ACHN (cell line): Measurements from ENCODE around the gene SLC35F1.
A peak's percentile ranks its signal among the peaks of the same experiment; 100 is the strongest.
"Not testable (repeated sequence)": the region's sequence is repeated elsewhere in the genome, so short reads cannot be mapped to it uniquely, and the experiment has no call there.

ENCODE experiments used
- DNase-seq: peaks from one replicate; pipeline ENCODE4 v3.0.0-alpha.2; 2015
- in situ Hi-C: cut with HindIII; loops from 2 replicates; pipeline ENCODE4 v1.10.0; 2017; ENCODE audit warnings: low sequenced_read_pairs, low pct_ligation_motif_present, low pct_unique_long_range_greater_than_20kb

SLC35F1 gene

GRCh38 chr6:117906958-117907600 is at the start of gene SLC35F1:
Gene SLC35F1 (plus strand): TSS chr6:117907264.
- DNase-seq, result no peak
- in situ Hi-C loops, result no loop called here

GRCh38 chr6:117858601-117859000 is 48.5 kb upstream of the SLC35F1 start:
- in situ Hi-C loops, DNase-seq: not testable (repeated sequence)

DNA sequence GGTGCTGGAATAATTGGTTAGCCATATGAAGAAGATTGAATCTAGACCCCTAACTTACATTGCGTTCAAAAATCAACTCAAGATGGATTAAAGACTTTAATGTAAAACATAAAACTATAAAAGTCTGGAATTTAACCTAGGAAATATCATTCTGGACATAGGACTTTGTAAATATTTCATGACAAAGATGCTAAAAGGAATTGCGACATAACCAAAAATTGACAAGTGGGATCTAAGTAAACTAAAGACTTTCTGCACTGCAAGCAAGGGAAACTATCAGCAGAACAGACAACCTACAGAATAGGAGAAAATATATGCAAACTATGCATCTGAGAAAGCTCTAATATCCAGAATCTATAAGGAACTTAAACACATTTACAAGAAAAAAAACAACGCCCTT is 45.5 kb upstream of the SLC35F1 start:
- in situ Hi-C loops, result no loop called here
- DNase-seq, result no peak

GRCh38 chr6:117866561-117866960 is 40.5 kb upstream of the SLC35F1 start:
- no peak for DNase-seq
- in situ Hi-C loops, result no loop called here

- DNase-seq, result no peak
- in situ Hi-C loops, result no loop called here
These were observed 36.4 kb upstream of the SLC35F1 start for GRCh38 chr6:117870486-117871242.

DNA sequence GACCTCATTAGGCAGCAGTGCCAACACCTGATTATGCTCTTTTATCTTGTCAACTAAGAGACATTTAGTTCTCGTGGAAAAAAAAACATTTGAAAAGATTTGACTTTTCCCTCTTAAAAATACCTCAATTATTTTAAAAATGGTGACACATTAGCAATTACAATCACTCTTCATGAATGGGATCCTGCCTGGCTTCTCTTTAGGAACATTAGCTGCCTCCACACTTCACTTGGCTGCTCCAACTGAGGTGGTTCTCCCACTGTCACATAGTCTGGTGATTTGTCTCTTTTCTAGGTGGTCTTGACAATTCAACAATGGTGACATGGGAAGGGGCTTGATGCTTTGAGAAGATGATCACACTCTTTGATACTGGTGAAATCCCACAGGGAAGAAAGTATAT is 26.2 kb upstream of the SLC35F1 start:
- in situ Hi-C loops, result no loop called here
- DNase-seq, result no peak

DNA sequence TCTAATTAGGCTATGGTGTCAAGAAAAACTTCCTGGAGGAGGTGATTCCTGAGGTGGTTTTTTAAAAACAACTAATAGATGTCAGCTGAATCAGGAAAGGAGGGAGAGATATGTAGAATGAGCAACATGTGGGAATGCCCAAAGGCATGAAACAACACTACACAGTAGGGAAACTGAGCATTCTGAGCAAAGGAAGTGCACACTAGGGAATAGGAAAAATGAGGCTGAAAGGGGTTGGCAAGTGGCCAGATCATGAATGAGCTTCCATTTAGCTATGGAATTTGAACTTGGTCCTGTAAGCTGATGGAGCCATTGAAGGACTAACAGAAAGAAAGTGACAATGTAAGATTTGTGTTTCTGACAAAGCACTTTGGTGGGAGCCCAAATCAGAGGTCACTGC is 16.9 kb upstream of the SLC35F1 start:
- DNase-seq, result no peak

DNA sequence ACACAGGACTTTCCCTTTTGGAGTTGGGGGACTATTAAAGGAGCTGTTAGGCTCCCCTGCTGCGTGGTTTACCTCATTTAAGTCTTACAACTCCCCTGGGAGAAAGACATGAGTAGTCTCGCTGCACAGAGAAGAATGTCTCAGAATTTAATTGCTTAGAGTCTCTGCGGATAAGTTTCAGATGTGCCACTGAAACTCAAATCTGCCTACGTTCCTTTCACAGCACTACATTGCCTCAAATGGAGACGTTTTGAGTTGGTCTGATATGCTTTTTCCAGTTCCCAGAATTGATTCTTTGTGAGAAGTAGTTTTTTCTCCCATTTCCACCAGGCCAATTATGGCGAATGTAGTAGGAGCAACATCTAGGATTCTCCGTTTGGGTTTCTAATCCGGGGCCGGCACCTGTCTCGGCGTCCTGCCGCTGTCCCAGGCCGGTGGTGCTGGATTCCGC is 532 bp upstream of the SLC35F1 start:
- peak; percentile 35 for DNase-seq
- in situ Hi-C loops, result no loop called here

More for the DNA sequence above, 16.9 kb upstream of the SLC35F1 start:
- in situ Hi-C loops, result no loop called here

- in situ Hi-C loops, result no loop called here
- no peak for DNase-seq
These were observed 659 bp downstream of the SLC35F1 start for GRCh38 chr6:117907601-117908245.

- DNase-seq, result no peak
- in situ Hi-C loops, result no loop called here
These were observed 1.4 kb downstream of the SLC35F1 start for GRCh38 chr6:117908246-117909068.

DNA sequence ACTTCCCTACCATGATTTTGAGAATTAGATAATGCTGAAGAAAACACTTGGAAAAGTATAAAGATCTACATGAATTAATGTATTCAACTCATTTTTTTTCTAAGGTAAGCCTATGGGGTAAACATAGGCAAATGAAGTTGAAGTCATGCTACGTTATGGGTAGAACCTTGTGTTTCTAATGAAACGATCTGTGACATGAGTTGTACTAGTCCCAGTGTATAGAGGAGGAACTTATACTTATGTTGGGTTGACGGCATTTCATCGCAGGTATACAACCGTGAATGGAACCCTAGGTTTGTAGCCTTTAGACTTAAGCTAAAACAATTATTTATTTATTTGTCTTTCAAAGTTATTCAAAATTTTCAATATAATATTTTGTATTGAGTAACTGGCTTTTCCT is 2.6 kb downstream of the SLC35F1 start:
- in situ Hi-C loops, result no loop called here
- no peak for DNase-seq

DNA sequence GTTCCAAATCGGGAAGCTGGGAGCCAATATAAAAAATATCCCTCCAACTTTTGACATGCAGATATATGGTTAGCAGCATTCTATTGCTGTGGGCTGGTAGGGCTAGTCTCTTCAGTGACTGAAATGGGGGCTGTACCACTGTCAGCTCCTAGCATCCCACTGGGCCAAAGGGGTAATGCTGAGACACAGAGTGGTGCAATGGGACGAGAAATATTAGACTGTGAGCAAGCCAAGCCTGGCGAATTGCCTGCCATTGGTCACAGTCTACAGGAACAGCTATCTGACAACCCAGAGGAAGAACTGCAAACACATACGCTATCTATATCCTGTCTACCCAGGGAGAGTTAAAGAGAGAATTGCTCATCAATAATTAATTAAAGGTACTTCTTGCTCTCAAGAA is 3.5 kb downstream of the SLC35F1 start:
- in situ Hi-C loops, result no loop called here

DNA sequence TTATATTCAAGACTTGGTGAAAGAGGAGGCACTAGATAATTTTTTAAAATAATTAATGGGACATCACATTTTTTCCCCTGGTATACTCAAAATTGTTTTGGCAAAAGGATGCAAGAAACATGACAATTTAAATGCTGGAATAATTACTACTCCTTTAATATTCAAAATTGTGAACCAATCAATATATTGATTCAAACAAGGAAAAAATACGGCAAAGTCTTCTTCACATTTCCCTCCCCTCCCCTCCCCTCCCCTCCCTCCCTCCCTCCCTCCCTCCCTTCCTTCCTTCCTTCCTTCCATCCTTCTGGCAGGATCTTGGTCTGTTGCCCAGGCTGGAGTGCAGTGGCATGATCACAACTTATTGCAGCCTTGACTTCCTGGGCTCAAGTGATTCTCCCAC is 4.1 kb downstream of the SLC35F1 start:
- in situ Hi-C loops, result no loop called here
- no peak for DNase-seq

More for the DNA sequence above, 3.5 kb downstream of the SLC35F1 start:
- no peak for DNase-seq

DNA sequence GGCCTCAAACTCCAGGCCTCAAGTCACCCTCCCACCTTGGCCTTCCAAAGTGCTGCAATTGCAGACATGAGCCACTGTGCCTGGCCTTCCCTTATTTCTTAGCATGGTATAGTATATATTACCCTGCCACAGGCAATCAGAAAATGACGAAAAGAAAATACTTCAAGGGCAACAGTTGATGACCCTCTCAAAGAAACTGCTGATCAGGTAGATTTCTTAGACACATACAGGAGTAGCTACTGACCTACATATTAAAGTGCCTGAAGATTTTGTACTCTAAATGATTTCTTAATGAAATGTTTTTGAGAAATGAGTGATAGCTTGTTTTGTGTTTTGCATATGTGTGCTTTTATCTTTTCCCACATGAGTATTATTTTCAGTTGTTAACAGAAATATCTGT is 4.6 kb downstream of the SLC35F1 start:
- DNase-seq, result no peak
- in situ Hi-C loops, result no loop called here

- in situ Hi-C loops, result no loop called here
- DNase-seq, result no peak
These were observed 8.8 kb downstream of the SLC35F1 start for GRCh38 chr6:117915846-117916245.

GRCh38 chr6:117916483-117916882 is 9.4 kb downstream of the SLC35F1 start:
- in situ Hi-C loops, result no loop called here
- no peak for DNase-seq

- DNase-seq, result no peak
- in situ Hi-C loops, result no loop called here
These were observed 10.1 kb downstream of the SLC35F1 start for GRCh38 chr6:117917176-117917575.

DNA sequence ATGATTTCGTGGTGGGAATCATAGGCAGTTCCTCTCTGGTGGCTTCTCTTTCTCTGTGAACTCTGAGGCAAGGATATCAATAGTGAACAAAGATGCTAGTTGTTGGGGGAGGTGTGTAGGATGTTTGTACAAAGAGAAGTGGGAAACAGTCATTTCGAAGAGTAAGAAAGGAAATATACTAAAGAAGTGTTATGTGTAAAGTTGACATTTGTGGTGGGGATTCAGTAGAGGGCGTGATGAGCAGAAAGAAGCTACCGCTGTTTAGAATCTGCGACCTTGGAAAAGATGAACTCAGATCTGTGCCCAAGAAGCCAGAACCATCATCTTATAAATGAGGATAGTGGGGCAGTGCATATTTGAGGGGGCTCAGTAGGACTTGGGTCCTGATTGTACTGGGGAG is 11.4 kb downstream of the SLC35F1 start:
- DNase-seq, result no peak
- in situ Hi-C loops, result no loop called here

GRCh38 chr6:117919275-117919674 is 12.2 kb downstream of the SLC35F1 start:
- DNase-seq, result no peak
- in situ Hi-C loops, result no loop called here
